HCT116 (cell line): ENCODE results near the gene LUC7L2.

Source experiments
- CTCF ChIP-seq, 3 experiments: fragments of 200-600 bp in 1 of 3; sonication (generic) in 1 of 3; IDR thresholded peaks in 2 of 3; conservative IDR thresholded peaks in 1 of 3; 2 replicates each; pipeline ENCODE4 v1.5.1; 2012 to 2017; ENCODE audit warnings: low read depth in 2 of 3, low read length in 2 of 3, antibody characterized with exemption in 1 of 3, borderline replicate concordance in 1 of 3, control low read depth in 1 of 3, mild to moderate bottlenecking in 1 of 3, mixed read lengths in 1 of 3, mixed run types in 1 of 3, moderate library complexity in 1 of 3; ENCODE audit not compliant: insufficient read depth in 1 of 3
- FOSL1 ChIP-seq: IDR thresholded peaks from 2 replicates; pipeline ENCODE4 v1.6.1; 2012; ENCODE audit warnings: low read depth

GRCh38 chr7:139341776-139342226, 17.9 kb upstream of the LUC7L2 start:
- TF ChIP-seq CTCF (IDR thresholded peaks at IDR 0.05 in 2 of 3, conservative IDR thresholded peaks at IDR 0.05 in 1 of 3; ENCODE audit: borderline replicate concordance in 1 of 3, insufficient read depth in 1 of 3, low read depth in 2 of 3, low read length in 2 of 3): no peak
- no peak for TF ChIP-seq FOSL1
